ENCODE data around the gene RALB. TPM values are rescaled to one million over a fixed set of nuclear protein-coding genes. Genes with fewer than 3 reads are reported as not detected.

RALB gene
- total RNA-seq, 1 donor from 2014 or later: 45.2 TPM

- Histone ChIP-seq H3K27me3 (ENCODE audit: control insufficient read depth, insufficient read depth, low read length) (peaks cover 2% of the 10 kb centered on the region), H3K4me3 (ENCODE audit: low read depth, low read length) (no peak overlapping the region), H3K36me3 (ENCODE audit: control insufficient read depth, insufficient read depth, low read length) (no peaks in the 10 kb centered on the region)
- DNase-seq (ENCODE audit: low read depth): no peak
- TF ChIP-seq CTCF (IDR thresholded peaks at IDR 0.05; ENCODE audit: insufficient read depth, low read length, poor library complexity, severe bottlenecking): peak; percentile 16
Observed at GRCh38 chr2:120206022-120206581, 46.5 kb upstream of the RALB start.

- H3K27me3 ChIP-seq (ENCODE audit: control insufficient read depth, insufficient read depth, low read length): peaks cover 2% of the 10 kb centered on the region
- H3K36me3 ChIP-seq (ENCODE audit: control insufficient read depth, insufficient read depth, low read length): no peaks in the 10 kb centered on the region
- TF ChIP-seq CTCF (IDR thresholded peaks at IDR 0.05; ENCODE audit: insufficient read depth, low read length, poor library complexity, severe bottlenecking): no peak
- H3K4me3 ChIP-seq (ENCODE audit: low read depth, low read length): no peak overlapping the region
- DNase-seq (ENCODE audit: low read depth): no peak
Observed at GRCh38 chr2:120208381-120209353, 44.0 kb upstream of the RALB start.

GRCh38 chr2:120209427-120210269 lies 43.0 kb upstream of the RALB start:
- Histone ChIP-seq H3K4me3 (ENCODE audit: low read depth, low read length) (no peak overlapping the region), H3K27me3 (ENCODE audit: control insufficient read depth, insufficient read depth, low read length) (no peaks in the 10 kb centered on the region), H3K36me3 (ENCODE audit: control insufficient read depth, insufficient read depth, low read length) (no peaks in the 10 kb centered on the region)
- no peak for TF ChIP-seq CTCF (IDR thresholded peaks at IDR 0.05; ENCODE audit: insufficient read depth, low read length, poor library complexity, severe bottlenecking)
- DNase-seq (ENCODE audit: low read depth): no peak

- TF ChIP-seq CTCF (IDR thresholded peaks at IDR 0.05; ENCODE audit: insufficient read depth, low read length, poor library complexity, severe bottlenecking): no peak
- DNase-seq (ENCODE audit: low read depth): no peak
- no peak overlapping the region for H3K4me3 ChIP-seq (ENCODE audit: low read depth, low read length)
- no peaks in the 10 kb centered on the region for H3K27me3 ChIP-seq (ENCODE audit: control insufficient read depth, insufficient read depth, low read length)
- H3K36me3 ChIP-seq (ENCODE audit: control insufficient read depth, insufficient read depth, low read length): no peaks in the 10 kb centered on the region
Observed at GRCh38 chr2:120210270-120210693, 42.4 kb upstream of the RALB start.

GRCh38 chr2:120218181-120218580 lies 34.5 kb upstream of the RALB start:
- no peak overlapping the region for H3K4me3 ChIP-seq (ENCODE audit: low read depth, low read length)
- H3K27me3 ChIP-seq (ENCODE audit: control insufficient read depth, insufficient read depth, low read length): no peaks in the 10 kb centered on the region
- no peak for DNase-seq (ENCODE audit: low read depth)
- no peak for TF ChIP-seq CTCF (IDR thresholded peaks at IDR 0.05; ENCODE audit: insufficient read depth, low read length, poor library complexity, severe bottlenecking)
- H3K36me3 ChIP-seq (ENCODE audit: control insufficient read depth, insufficient read depth, low read length): peaks cover 1% of the 10 kb centered on the region
